Vagina (tissue), 2 donors: ENCODE data around the gene LRRC1. TPM values are rescaled to one million over a fixed set of nuclear protein-coding genes. Genes with fewer than 3 reads are reported as not detected.

Experiments
- DNase-seq, 2 donors: peaks; one replicate each; pipeline ENCODE4 v3.0.0-alpha.2; 2017; ENCODE audit errors: extremely low spot score in 2 of 2
- H3K27ac ChIP-seq: fragments of 200-600 bp; sonication (generic); one replicate; pipeline ENCODE4 v1.5.1; 2019
- H3K27me3 ChIP-seq: fragments of 200-600 bp; sonication (generic); one replicate; pipeline ENCODE4 v1.5.1; 2019
- H3K36me3 ChIP-seq, 2 donors: fragments of 200-600 bp; sonication (generic); one replicate each; pipeline ENCODE4 v1.5.1; 2017 to 2019
- H3K4me1 ChIP-seq: fragments of 200-600 bp; sonication (generic); one replicate; pipeline ENCODE4 v1.5.1; 2019
- H3K4me3 ChIP-seq, 2 donors: fragments of 200-600 bp; sonication (generic); 1 replicate in 1 of 2; 2 replicates in 1 of 2; pipeline ENCODE4 v1.5.1; 2016 to 2019
- H3K9me3 ChIP-seq: fragments of 200-600 bp; sonication (generic); one replicate; pipeline ENCODE4 v1.5.1; 2019
- CTCF ChIP-seq, 3 experiments: fragments of 450-650 bp in 2 of 3; fragments of 200-600 bp in 1 of 3; sonication (generic) in 1 of 3; IDR thresholded peaks; one replicate each; pipeline ENCODE4 v1.5.1; 2017 to 2019; ENCODE audit warnings: antibody characterized with exemption in 3 of 3, mild to moderate bottlenecking in 2 of 3, moderate library complexity in 2 of 3
- POLR2A ChIP-seq, 2 donors: fragments of 450-650 bp; IDR thresholded peaks; one replicate each; pipeline ENCODE4 v1.6.1; 2017; ENCODE audit warnings: antibody characterized with exemption in 2 of 2, mild to moderate bottlenecking in 2 of 2, moderate library complexity in 2 of 2
- POLR2AphosphoS5 ChIP-seq, 2 donors: sonication (generic); formaldehyde crosslinking; IDR thresholded peaks; one replicate each; pipeline ENCODE4 v1.9.0; 2017; ENCODE audit warnings: antibody characterized with exemption in 2 of 2, mild to moderate bottlenecking in 2 of 2, low read depth in 1 of 2; ENCODE audit not compliant: insufficient read depth in 1 of 2
- intact Hi-C: fragments of 100-400 bp; cut with DNase I; formaldehyde crosslinking; loops from one replicate; pipeline ENCODE4 v1.15.1; 2023
- total RNA-seq: library from RNA; depleted of rRNA; stranded (reverse); fragments of >200 nt; gene quantifications from one replicate; pipeline ENCODE4 v1.2.3, GENCODE V29; 2016

LRRC1 gene
- total RNA-seq, 1 donor from 2014 or later, result 52.5 TPM

GRCh38 chr6:53899512-53899911 lies 104.7 kb downstream of the LRRC1 start:
- Histone ChIP-seq H3K9me3 (no peaks in the 10 kb centered on the region), H3K27me3 (no peaks in the 10 kb centered on the region), H3K27ac (no peak overlapping the region), H3K36me3 (peaks cover 0 to 21% of the 10 kb centered on the region in 2 donors), H3K4me1 (no peaks in the 10 kb centered on the region), H3K4me3 (no peak overlapping the region)
- DNase-seq, result no peak
- intact Hi-C loops, result no loop called here
- TF ChIP-seq POLR2A (IDR thresholded peaks at IDR 0.05) (no peak), POLR2AphosphoS5 (IDR thresholded peaks at IDR 0.05; ENCODE audit: insufficient read depth in 1 of 2, low read depth in 1 of 2) (no peak), CTCF (IDR thresholded peaks at IDR 0.05) (no peak)

- Histone ChIP-seq H3K4me1 (no peaks in the 10 kb centered on the region), H3K27me3 (no peaks in the 10 kb centered on the region), H3K27ac (no peak overlapping the region), H3K9me3 (no peaks in the 10 kb centered on the region), H3K36me3 (peaks cover 0 to 15% of the 10 kb centered on the region in 2 donors), H3K4me3 (no peak overlapping the region)
- no peak for TF ChIP-seq POLR2AphosphoS5 (IDR thresholded peaks at IDR 0.05; ENCODE audit: insufficient read depth in 1 of 2, low read depth in 1 of 2)
- TF ChIP-seq CTCF (IDR thresholded peaks at IDR 0.05), result no peak
- no peak for TF ChIP-seq POLR2A (IDR thresholded peaks at IDR 0.05)
- no peak for DNase-seq
- intact Hi-C loops, result no loop called here
Measured at GRCh38 chr6:53903357-53903756, 108.6 kb downstream of the LRRC1 start.

GRCh38 chr6:53906103-53906502 lies 111.3 kb downstream of the LRRC1 start:
- Histone ChIP-seq H3K36me3 (peaks cover 0 to 5% of the 10 kb centered on the region in 2 donors), H3K27ac (no peak overlapping the region), H3K4me1 (no peaks in the 10 kb centered on the region), H3K9me3 (no peaks in the 10 kb centered on the region), H3K27me3 (no peaks in the 10 kb centered on the region), H3K4me3 (no peak overlapping the region)
- TF ChIP-seq POLR2A (IDR thresholded peaks at IDR 0.05), result no peak
- no peak for DNase-seq
- intact Hi-C loops, result no loop called here

GRCh38 chr6:53906842-53907241 lies 112.0 kb downstream of the LRRC1 start:
- H3K27ac ChIP-seq, result no peak overlapping the region
- H3K4me1 ChIP-seq, result no peaks in the 10 kb centered on the region
- H3K4me3 ChIP-seq, result no peak overlapping the region
- H3K9me3 ChIP-seq, result no peaks in the 10 kb centered on the region
- no peak for DNase-seq
- H3K36me3 ChIP-seq, result peaks cover 0 to 5% of the 10 kb centered on the region in 2 donors
- no peaks in the 10 kb centered on the region for H3K27me3 ChIP-seq
- TF ChIP-seq POLR2A (IDR thresholded peaks at IDR 0.05) (no peak), POLR2AphosphoS5 (IDR thresholded peaks at IDR 0.05; ENCODE audit: insufficient read depth in 1 of 2, low read depth in 1 of 2) (no peak), CTCF (IDR thresholded peaks at IDR 0.05) (no peak)
- intact Hi-C loops, result no loop called here

- DNase-seq, result no peak
- Histone ChIP-seq H3K27ac (peak overlapping the region; percentile 4), H3K27me3 (no peaks in the 10 kb centered on the region), H3K36me3 (peaks cover 0 to 14% of the 10 kb centered on the region in 2 donors), H3K4me3 (no peak overlapping the region), H3K4me1 (no peaks in the 10 kb centered on the region), H3K9me3 (no peaks in the 10 kb centered on the region)
- intact Hi-C loops, result no loop called here
- TF ChIP-seq POLR2A (IDR thresholded peaks at IDR 0.05) (no peak), POLR2AphosphoS5 (IDR thresholded peaks at IDR 0.05; ENCODE audit: insufficient read depth in 1 of 2, low read depth in 1 of 2) (peak in 1 of 2 donors; percentile 86), CTCF (IDR thresholded peaks at IDR 0.05) (no peak)
Measured at GRCh38 chr6:53910834-53911233, 116.0 kb downstream of the LRRC1 start.
